ENCODE measurements around the gene DDX1.

- TF ChIP-seq CTCF (conservative IDR thresholded peaks at IDR 0.05; ENCODE audit: low read depth, low read length) (no peak), EZH2 (IDR thresholded peaks at IDR 0.05; ENCODE audit: borderline replicate concordance, low read depth, low read length, poor library complexity, severe bottlenecking) (no peak)
These were observed 31.2 kb downstream of the DDX1 start for GRCh38 chr2:15622614-15623480.
